ENCODE results near the gene ITGB3BP.

ITGB3BP gene

DNA sequence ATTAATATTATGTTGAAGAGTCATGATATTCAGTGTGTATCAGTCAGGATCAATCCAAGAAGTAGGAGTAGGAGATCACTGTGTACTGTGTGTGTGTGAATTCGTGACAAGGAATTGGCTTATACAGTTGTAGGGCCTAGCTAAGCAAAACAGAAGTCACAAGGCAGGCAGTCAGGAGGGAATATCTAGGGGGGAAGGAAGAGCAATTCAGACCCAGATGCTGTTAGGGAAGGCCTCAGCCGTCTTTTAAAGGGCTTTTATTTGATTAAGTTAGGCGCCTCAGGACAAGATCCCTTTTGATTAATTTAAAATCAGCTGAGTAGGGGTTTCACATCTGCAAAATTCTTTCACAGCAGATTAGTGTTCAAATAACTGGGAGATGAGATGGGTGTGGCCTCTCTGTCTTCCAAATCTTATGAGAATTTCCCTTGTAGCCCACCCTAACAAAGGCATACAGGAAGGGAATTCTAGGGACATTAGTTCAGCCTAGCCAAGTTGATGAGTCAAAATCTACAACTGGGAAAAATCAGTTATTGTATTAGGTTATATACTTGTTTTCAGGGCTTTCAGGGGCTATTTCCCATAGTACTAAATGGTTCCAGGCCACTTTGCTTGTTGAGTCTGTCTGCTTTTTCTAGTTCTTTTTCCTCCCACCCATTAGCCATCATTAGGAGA lies 108.2 kb downstream of the ITGB3BP start:
- no peak for DNase-seq

- DNase-seq: no peak
These were observed 109.6 kb downstream of the ITGB3BP start for GRCh38 chr1:63413394-63413793.

- DNase-seq: no peak
These were observed 112.0 kb downstream of the ITGB3BP start for GRCh38 chr1:63411066-63411465.

GRCh38 chr1:63408331-63408730 lies 114.7 kb downstream of the ITGB3BP start:
- DNase-seq: no peak

DNA sequence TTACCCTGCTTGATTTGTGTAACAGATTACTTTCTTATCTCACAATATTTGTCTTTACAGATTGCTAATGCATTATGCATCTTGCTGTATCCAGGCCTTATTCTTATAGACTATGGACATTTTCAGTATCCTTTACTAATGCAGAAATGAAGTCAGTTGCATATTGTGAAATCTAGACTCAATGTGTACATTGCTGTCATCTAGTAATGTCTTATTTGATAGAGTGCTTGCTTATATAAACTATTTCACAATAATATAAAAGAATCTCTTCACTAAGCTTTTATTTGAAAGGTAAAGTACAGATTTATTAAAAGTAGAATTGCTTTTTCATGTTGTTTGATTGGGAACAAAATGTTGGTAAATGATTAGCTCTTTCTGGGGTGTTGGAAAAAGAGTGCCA lies 116.0 kb downstream of the ITGB3BP start:
- DNase-seq: no peak

GRCh38 chr1:63405987-63406386 lies 117.0 kb downstream of the ITGB3BP start:
- DNase-seq: no peak

DNA sequence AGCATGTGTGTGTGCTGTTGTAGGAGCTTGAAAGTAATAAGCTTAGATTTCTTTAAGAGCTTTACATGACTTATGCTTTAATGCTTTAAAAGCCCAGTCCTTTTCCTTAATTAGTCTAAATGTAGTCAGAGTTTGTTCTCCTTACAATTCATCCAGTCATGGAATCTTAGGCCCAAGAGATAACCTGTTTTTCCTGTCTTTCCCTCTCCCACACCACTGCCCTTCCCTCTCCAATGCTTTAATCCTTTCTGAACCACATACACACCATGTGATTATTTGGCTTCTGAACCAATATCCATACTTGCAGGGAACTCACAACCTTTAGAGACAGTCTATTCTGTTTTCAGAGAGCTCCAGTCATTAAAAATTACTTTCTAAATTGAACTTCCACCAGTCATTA lies 118.0 kb downstream of the ITGB3BP start:
- no peak for DNase-seq

- DNase-seq: no peak
These were observed 119.6 kb downstream of the ITGB3BP start for GRCh38 chr1:63403386-63403785.

- DNase-seq: no peak
These were observed 121.1 kb downstream of the ITGB3BP start for GRCh38 chr1:63401945-63402344.
